ENCODE measurements around the gene MYO9A.

- TF ChIP-seq CTCF (conservative IDR thresholded peaks at IDR 0.05) = no peak
- TF ChIP-seq EZH2 (IDR thresholded peaks at IDR 0.05; ENCODE audit: low read depth) = no peak
These were observed 10.4 kb upstream of the MYO9A start for GRCh38 chr15:72128359-72128758.
